ENCODE results near the gene MRPL24.
"Not testable (repeated sequence)": the region's sequence is repeated elsewhere in the genome, so short reads cannot be mapped to it uniquely, and the experiment has no call there.

Gene MRPL24

GRCh38 chr1:156740741-156741480 is at the start of gene MRPL24:
TSS of gene MRPL24 (minus strand) at chr1:156741088. CDS start at chr1:156738704, 2,384 bp downstream.
- peak; percentile 80 to 99 (median 96) for DNase-seq

- no peak for DNase-seq
These were observed 48.9 kb upstream of the MRPL24 start for GRCh38 chr1:156789621-156790318.

DNA sequence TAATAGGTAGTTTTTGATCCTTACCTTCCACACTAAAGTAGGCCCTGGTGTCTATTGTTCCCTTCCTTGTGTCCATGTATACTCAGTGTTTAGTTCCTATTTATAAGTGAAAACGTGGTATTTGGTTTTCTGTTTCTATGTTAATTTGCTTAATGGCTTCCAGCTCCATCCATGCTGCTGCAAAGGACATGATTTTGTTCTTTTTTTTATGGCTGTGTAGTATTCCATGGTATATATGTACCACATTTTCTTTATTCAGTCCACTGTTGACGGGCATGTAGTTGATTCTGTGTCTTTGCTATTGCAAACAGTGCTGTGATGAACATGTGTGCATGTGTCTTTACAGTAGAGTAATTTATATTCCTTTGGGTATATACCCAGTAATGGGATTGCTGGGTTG is 47.2 kb upstream of the MRPL24 start:
- no peak for DNase-seq

GRCh38 chr1:156786640-156787039 is 45.8 kb upstream of the MRPL24 start:
- no peak for DNase-seq

DNA sequence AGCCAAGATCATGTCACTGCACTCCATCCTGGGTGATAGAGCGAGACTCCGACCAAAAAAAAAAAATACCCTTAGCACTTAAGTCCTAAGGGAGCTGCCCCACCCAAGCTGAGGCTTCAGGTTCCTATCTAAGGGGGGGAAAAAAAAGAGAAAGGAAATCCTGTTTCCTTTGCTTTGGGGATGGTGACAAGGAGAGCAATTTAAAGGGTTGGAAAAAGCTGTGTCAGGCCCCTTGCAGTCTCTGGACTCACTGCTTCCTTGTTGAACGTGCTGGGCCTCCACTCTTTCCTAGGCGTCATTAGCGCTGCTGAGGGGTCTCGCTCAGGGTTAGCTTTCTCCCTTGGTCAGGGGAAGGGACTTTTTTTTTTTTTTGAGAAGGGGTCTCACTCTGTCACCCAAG is 44.6 kb upstream of the MRPL24 start:
- DNase-seq = no peak

DNA sequence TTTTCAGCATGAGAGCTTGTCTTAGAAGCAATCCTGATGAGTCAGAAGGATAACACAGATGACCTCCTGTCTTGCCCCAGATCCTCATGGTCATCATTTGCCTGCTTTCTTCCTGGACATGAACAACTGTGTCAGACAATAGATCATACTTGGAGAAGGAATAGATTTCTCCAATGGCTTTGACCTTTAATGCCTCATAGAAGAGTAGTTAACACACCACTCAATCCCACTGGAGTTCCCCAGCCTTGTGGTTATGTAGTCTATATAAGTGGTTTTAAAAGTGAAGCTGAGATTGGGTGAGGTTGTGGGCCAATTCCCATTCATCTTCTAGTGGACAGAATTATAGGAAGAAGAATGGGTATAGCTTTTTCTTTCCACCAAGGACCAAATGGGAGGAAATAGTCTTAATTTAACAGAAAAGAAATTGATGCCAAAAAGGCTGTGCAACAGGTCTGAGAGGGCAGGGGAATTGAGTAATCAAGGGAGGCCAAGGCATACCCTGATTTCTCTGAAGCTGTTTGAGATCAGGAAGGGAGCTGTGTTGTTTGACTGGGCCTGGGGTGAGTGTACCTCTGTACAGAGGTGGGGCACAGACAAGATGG is 40.8 kb upstream of the MRPL24 start:
- DNase-seq = no peak

GRCh38 chr1:156777573-156777972 is 36.7 kb upstream of the MRPL24 start:
- no peak for DNase-seq

GRCh38 chr1:156776942-156777341 is 36.1 kb upstream of the MRPL24 start:
- no peak for DNase-seq

GRCh38 chr1:156775799-156776198 is 34.9 kb upstream of the MRPL24 start:
- DNase-seq = no peak

DNA sequence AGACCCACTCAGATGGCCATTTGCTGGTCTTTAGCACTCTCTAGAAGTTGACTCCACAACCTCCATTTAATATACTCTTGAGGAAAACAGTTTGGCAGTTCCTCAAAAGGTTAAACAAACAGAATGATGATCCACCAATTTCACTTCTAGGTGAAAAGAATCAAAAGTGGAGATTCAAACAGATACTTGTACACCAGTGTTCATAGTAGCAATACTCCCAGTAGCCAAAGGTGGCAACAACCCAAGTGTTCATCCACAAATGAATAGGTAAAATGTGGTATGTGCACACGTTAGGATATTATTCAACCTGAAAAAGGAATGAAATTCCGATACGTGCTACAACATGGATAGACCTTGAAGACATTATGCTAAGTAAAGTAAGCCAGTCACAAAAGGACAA is 32.7 kb upstream of the MRPL24 start:
- no peak for DNase-seq

GRCh38 chr1:156772728-156773497 is 32.0 kb upstream of the MRPL24 start:
- no peak for DNase-seq

DNA sequence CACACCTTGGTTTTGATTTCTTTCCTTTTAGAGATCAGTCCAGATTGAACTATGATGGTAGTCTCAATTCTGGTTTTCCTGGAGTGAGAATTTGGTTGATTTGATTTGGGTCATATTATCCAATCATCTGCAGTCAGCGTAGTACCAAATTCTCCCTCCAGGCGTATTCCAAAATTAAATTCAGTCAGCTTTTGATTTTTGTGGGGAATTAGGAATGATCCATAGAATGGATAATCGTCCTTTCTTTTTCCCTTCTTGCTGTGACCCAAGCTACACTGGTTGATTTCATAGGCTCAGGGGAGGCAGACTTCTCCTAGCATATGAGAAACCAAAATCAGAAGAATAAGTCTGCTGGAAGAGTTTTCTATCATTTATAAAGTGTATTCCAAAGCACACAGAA is 31.3 kb upstream of the MRPL24 start:
- DNase-seq = no peak

DNA sequence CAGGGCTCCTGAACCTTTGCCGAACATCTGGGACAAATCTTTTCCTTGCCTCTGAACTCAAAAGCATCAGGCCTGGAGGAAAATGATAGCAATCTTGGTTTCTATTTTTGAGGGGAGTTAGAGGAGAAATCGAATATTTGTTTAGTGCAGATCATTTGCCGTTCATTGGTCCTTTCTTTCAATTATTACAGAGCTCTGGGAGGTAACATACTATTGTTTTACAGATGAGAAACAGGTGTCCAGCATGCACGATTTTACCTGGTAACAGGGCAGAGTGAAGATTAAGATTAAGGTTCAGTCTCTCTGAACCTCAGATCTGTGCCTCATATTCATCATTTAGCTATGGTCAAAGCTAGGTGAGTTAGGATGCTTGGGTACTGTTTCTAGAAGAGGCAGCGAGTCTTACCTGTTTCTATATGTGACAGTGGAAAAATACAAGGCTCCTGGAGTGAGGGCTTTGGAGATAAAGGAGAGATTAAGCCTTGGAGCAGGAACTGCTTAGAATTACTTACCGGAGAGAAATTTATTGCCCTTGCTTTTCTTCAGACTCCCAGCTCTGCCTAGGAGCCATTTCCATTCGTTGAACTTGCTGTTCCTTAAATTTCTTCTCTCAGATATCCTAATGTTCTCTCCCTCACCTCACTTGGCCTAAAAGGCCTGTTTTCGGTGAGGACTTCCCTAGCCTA is 27.9 kb upstream of the MRPL24 start:
- no peak for DNase-seq

GRCh38 chr1:156767879-156768604 is 27.2 kb upstream of the MRPL24 start:
- no peak for DNase-seq

- peak; percentile 80 to 93 (median 88) for DNase-seq
These were observed 26.4 kb upstream of the MRPL24 start, which contains the start of gene PRCC for GRCh38 chr1:156767101-156767878. TSS of gene PRCC (plus strand) at chr1:156767535. CDS start at chr1:156767772, 237 bp downstream.

GRCh38 chr1:156766298-156767100 is 25.6 kb upstream of the MRPL24 start:
- DNase-seq = peak in 1 of 4 experiments; percentile 28

DNA sequence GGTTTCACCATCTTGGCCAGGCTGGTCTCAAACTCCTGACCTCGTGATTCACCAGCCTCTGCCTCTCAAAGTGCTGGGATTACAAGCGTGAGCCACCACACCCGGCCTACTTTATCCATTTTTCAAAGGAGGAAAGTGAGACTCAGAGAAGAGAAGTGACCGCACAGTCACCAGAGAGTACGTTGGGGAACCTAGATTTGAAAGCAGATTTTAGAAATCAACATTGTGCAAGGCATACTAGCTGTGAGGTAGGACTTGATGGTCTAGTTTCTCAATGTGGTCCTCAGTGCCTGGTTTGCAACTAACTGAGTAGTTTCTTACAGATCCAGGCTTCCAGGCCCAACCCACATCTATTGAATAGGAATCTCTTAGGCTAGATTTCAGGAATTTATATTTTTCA is 24.8 kb upstream of the MRPL24 start:
- no peak for DNase-seq

GRCh38 chr1:156765136-156765535 is 24.2 kb upstream of the MRPL24 start:
- DNase-seq = not testable (repeated sequence)

GRCh38 chr1:156760796-156761104 is 19.9 kb upstream of the MRPL24 start:
- no peak for DNase-seq

- no peak for DNase-seq
These were observed 19.4 kb upstream of the MRPL24 start for GRCh38 chr1:156760092-156760795.

All from activated naive CD4-positive, alpha-beta T cell (primary cell).